ENCODE results near the gene SPATS2L.

GRCh38 chr2:200467806-200468681 is 161.6 kb downstream of the SPATS2L start:
- TF ChIP-seq POLR2A (IDR thresholded peaks at IDR 0.05; ENCODE audit: low read depth, low read length) (no peak), POLR2AphosphoS5 (IDR thresholded peaks at IDR 0.05; ENCODE audit: low read depth, low read length) (no peak), POU2F2 (IDR thresholded peaks at IDR 0.05; ENCODE audit: low read depth, low read length) (no peak), TAF1 (IDR thresholded peaks at IDR 0.05; ENCODE audit: low read depth, low read length) (no peak), PAX5 (IDR thresholded peaks at IDR 0.05; ENCODE audit: insufficient read depth, low read length, severe bottlenecking) (no peak), SPI1 (IDR thresholded peaks at IDR 0.05; ENCODE audit: low read depth, low read length) (no peak)

All from GM12891 (cell line).